PFSK-1 (cell line): ENCODE data around the gene HAPLN2.

ENCODE experiments used
- FOXP2 ChIP-seq: optimal IDR thresholded peaks from 2 replicates; pipeline ENCODE3; 2011; ENCODE audit warnings: borderline replicate concordance, control low read depth, inconsistent platforms; ENCODE audit not compliant: insufficient read depth; ENCODE audit errors: extremely low read length, extremely low read depth
- POLR2AphosphoS5 ChIP-seq: IDR thresholded peaks from 2 replicates; pipeline ENCODE4 v1.6.1; 2012; ENCODE audit warnings: low read depth, mild to moderate bottlenecking, control low read depth, low read length, moderate library complexity
- SIN3A ChIP-seq: IDR thresholded peaks from 2 replicates; pipeline ENCODE4 v1.6.1; 2012; ENCODE audit warnings: mild to moderate bottlenecking, low read length, moderate library complexity, borderline replicate concordance; ENCODE audit not compliant: insufficient read depth
- TAF1 ChIP-seq: IDR thresholded peaks from 2 replicates; pipeline ENCODE4 v1.6.1; 2012; ENCODE audit warnings: low read length, control low read depth, borderline replicate concordance; ENCODE audit not compliant: insufficient read depth

DNA sequence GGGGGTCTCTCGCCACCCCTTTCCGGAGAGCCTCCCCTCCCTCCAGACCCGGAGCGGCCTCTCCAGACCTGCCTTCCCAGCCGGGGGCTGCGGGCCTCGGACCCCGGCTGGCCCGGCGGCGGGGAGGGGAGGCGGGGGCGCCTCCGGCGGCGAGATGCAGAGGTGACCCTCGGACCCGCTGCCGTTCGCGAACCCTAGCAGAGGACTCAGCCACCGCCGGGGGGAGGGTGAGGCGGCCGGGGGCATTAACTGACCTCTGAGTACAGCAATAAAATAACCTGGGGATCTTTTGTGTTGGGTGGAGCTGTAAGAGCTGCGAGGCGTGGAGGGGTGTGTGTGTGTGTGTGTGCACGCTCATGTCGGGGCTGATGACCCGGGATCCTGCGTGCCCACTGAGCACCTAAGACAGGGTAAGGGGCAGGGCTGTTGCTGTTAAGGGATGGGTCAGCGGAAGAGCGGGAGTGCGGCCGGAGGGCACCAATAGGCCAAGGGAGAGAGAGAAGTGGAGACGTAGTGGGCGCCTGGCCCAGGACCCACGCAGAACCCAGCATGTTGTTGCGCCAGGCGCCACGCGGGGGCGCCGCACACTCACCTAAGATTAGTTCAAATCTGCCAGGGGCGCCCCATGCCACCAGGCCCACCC, 6.3 kb downstream of the HAPLN2 start:
- TF ChIP-seq FOXP2 (no peak), POLR2AphosphoS5 (no peak), TAF1 (no peak), SIN3A (no peak)
